Activated CD4-positive, alpha-beta T cell treated with anti-CD3 and anti-CD28 coated beads for 36 hours (primary cell): Measurements from ENCODE around the gene CFAP100. TPM values are rescaled to one million over a fixed set of nuclear protein-coding genes. Genes with fewer than 3 reads are reported as not detected.

Source experiments
- ATAC-seq: fragments of 200-7000 bp; cut with Tn5 transposase; one replicate; pipeline ENCODE4 v1.10.0; 2021; ENCODE audit warnings: mild to moderate bottlenecking, moderate library complexity
- CTCF ChIA-PET: fragments of 350-600 bp; sonication (Branson Sonifier 250); formaldehyde crosslinking; loops from one replicate; lab custom pipeline; 2021; ENCODE audit warnings: antibody characterized with exemption; lab: Charles Lee
- POLR2A ChIA-PET: fragments of 350-600 bp; sonication (Branson Sonifier 250); formaldehyde crosslinking; loops from one replicate; lab custom pipeline; 2021; ENCODE audit warnings: antibody characterized with exemption, inconsistent platforms; lab: Charles Lee
- DNase-seq: peaks from one replicate; pipeline ENCODE4 v3.0.0-alpha.2; 2020
- H3K27ac Mint-ChIP-seq: one replicate; pipeline ENCODE4 v1.8.0; 2021; ENCODE audit warnings: mixed read lengths
- H3K27me3 Mint-ChIP-seq: one replicate; pipeline ENCODE4 v1.8.0; 2021; ENCODE audit warnings: mixed read lengths
- H3K36me3 Mint-ChIP-seq: one replicate; pipeline ENCODE4 v1.8.0; 2021; ENCODE audit warnings: low read depth, mixed read lengths
- H3K4me1 Mint-ChIP-seq: one replicate; pipeline ENCODE4 v1.8.0; 2021; ENCODE audit warnings: mixed read lengths
- H3K4me3 Mint-ChIP-seq: one replicate; pipeline ENCODE4 v1.8.0; 2021; ENCODE audit warnings: mild to moderate bottlenecking, moderate library complexity, mixed read lengths
- H3K9me3 Mint-ChIP-seq: one replicate; pipeline ENCODE4 v1.8.0; 2021; ENCODE audit warnings: low read depth, mixed read lengths
- intact Hi-C, 2 experiments: fragments of 100-400 bp; cut with DNase I in 1 of 2; cut with micrococcal nuclease in 1 of 2; formaldehyde crosslinking; loops; one replicate each; pipeline versions ENCODE4 v1.14.2 to v1.15.1; 2022 to 2024; cut with DNase I, micrococcal nuclease
- total RNA-seq, 2 experiments: library from RNA; stranded (reverse); gene quantifications; one replicate each; pipeline ENCODE4 v1.2.3, GENCODE V29; 2021

Gene CFAP100
- total RNA-seq, 2 experiments from 2014 or later: not detected

DNA sequence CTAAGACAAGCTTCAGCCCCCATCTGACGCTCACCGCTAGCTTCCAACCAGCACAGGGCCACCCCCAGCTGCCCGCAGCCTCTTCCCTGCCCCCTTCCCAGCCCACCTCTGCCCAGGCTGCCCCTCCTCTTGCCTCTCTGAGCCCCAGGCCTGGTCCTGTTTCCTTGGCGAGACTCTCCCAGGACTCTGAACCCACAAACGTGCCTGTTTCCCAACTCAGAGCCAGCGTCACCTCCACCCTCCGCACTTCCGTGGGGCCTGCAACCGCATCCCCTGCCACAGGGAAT lies 45.9 kb downstream of the CFAP100 start:
- ChIA-PET POLR2A (no interaction called here), CTCF (no interaction called here)
- Mint-ChIP-seq H3K27me3 (no peaks in the 10 kb centered on the region), H3K4me3 (no peak overlapping the region), H3K36me3 (peaks cover 14% of the 10 kb centered on the region), H3K9me3 (no peaks in the 10 kb centered on the region), H3K4me1 (no peaks in the 10 kb centered on the region), H3K27ac (no peak overlapping the region)
- ATAC-seq (no peak), DNase-seq (no peak)
- intact Hi-C loops: no loop called here

DNA sequence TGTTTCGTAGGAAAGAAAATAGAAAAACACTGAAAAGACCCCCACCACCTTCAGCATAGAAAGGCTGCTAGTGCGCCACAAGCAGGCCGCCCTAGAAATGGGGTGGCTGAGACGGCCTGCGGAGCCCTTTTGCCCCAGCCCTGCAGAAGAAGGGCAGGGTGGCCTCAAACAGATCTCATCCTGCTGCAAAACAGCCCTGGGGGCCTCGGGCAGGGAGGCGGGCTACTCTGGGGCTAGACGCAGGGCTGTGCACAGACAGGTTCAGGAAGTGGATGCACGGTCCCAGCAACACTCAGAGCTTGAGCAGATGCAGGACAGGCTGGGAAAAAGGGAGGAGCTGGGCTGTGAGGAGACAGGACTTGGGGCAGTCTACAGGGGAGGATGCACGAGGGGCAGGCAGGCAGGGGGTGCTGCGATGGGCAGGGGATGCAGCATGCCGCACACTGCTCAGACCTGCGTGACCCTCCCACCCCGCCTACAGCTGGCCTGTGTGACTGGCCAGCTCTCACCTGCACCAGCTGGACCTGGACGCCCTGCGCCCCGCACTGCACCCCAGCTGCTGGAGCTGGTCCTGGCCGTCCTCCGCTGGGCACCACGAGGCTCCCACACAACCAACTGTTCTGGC lies 46.7 kb downstream of the CFAP100 start:
- H3K9me3 Mint-ChIP-seq: no peaks in the 10 kb centered on the region
- no peaks in the 10 kb centered on the region for H3K4me1 Mint-ChIP-seq
- ChIA-PET CTCF (interaction anchor here (0.6 to 0.7 kb wide), 2 partner anchors 325 to 1175 kb away, joined by 3 to 4 read pairs; no protein-coding TSS in a partner anchor), POLR2A (no interaction called here)
- H3K27me3 Mint-ChIP-seq: no peaks in the 10 kb centered on the region
- DNase-seq (no peak), ATAC-seq (no peak)
- peaks cover 13% of the 10 kb centered on the region for H3K36me3 Mint-ChIP-seq
- H3K4me3 Mint-ChIP-seq: no peak overlapping the region
- intact Hi-C loops: no loop called here
- no peak overlapping the region for H3K27ac Mint-ChIP-seq

DNA sequence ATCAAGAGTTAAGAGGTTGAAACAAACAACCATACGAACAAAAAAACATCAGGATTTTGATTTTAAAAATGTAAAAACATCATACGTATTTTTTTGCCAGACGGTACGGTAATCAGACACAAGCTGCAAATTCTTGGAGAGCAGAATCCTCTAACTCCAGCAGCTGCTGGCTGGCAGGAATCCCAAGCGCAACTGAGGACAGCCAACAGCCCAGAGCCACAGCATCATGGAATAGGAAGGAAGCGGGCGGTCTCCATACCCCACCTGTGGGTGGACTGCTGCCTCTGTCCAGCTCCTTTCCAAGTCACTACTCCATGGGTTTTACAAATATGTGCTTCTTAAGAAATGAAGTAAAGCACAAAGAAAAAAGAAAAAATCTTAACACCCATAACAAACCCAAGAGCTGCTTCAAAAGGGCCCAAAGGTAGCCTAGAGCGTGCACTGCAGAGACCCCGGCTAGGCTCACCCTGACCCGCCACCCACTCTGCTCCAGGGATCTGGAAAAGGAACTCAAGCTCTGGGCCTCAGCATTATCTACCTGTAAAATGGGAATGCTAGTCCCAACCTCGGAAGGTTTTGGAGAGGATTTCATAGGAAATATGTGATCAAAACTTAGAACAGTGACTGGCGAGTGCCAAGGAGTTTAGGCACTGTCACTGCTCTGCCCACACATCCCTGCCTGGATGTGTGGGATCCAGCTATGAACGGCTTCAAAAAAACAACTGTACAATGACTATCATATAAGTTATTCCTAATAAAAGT lies 47.6 kb downstream of the CFAP100 start:
- no peak for ATAC-seq

DNA sequence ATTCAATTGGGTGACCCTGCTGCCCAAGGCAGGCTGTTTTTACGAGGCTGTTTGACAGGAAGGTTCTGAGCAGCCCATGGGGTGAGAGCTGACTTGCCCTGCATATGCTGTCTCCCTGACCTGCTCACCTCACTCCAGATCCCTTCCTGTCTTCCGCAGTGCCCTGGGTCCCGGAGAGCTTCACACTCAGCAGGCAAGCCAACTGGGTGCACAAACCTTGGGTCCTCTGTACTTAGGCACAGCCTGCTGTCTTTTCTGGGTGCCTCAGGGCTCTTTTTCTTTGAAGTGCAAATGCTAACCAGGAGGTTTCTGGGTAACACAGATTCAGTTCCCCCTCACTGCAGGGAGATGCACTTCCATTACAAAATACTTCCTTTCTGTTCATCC lies 48.1 kb downstream of the CFAP100 start:
- ChIA-PET CTCF (interaction anchor here (1.0 kb wide), 1 partner anchor 313 kb away, joined by 4 read pairs; no protein-coding TSS in a partner anchor), POLR2A (no interaction called here)
- peaks cover 2% of the 10 kb centered on the region for H3K4me1 Mint-ChIP-seq
- no peaks in the 10 kb centered on the region for H3K9me3 Mint-ChIP-seq
- H3K27me3 Mint-ChIP-seq: no peaks in the 10 kb centered on the region
- ATAC-seq: no peak
- no peak for DNase-seq
- H3K4me3 Mint-ChIP-seq: no peak overlapping the region
- H3K27ac Mint-ChIP-seq: no peak overlapping the region
- intact Hi-C loops: no loop called here
- peaks cover 3% of the 10 kb centered on the region for H3K36me3 Mint-ChIP-seq

More for the DNA sequence above, 47.6 kb downstream of the CFAP100 start:
- DNase-seq: no peak
- H3K27me3 Mint-ChIP-seq: no peaks in the 10 kb centered on the region
- no peaks in the 10 kb centered on the region for H3K9me3 Mint-ChIP-seq
- no peak overlapping the region for H3K27ac Mint-ChIP-seq
- peaks cover 2% of the 10 kb centered on the region for H3K4me1 Mint-ChIP-seq
- H3K4me3 Mint-ChIP-seq: no peak overlapping the region
- peaks cover 9% of the 10 kb centered on the region for H3K36me3 Mint-ChIP-seq
- POLR2A ChIA-PET: no interaction called here
- CTCF ChIA-PET: interaction anchor here (0.6 to 1.0 kb wide), 3 partner anchors 313 to 1174 kb away, joined by 3 to 4 read pairs (median 4); no protein-coding TSS in a partner anchor
- intact Hi-C loops: no loop called here

DNA sequence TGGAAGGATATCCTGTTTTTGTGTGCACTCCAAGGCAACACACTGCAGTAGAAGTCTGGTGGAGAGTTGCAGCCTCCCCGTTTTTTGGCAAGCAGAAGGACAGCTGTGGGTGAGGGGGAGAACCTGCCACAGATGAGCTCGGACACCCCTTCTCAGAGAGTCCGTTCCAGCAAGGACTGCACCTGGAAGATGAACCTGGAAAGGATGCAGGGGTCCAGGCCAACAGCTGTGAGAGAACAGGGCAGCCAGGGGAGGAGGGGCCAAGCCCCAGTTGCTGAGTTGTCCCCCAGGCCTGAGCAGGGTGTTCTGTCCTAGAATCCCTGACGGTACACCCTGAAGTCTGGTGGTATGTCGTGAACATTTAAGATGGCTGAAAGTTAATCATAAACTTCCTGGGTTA lies 50.8 kb downstream of the CFAP100 start:
- no peak overlapping the region for H3K4me3 Mint-ChIP-seq
- no peak for ATAC-seq
- peaks cover 2% of the 10 kb centered on the region for H3K36me3 Mint-ChIP-seq
- ChIA-PET CTCF (no interaction called here), POLR2A (no interaction called here)
- H3K4me1 Mint-ChIP-seq: peaks cover 2% of the 10 kb centered on the region
- H3K9me3 Mint-ChIP-seq: no peaks in the 10 kb centered on the region
- no peak for DNase-seq
- H3K27me3 Mint-ChIP-seq: no peaks in the 10 kb centered on the region
- intact Hi-C loops: no loop called here
- no peak overlapping the region for H3K27ac Mint-ChIP-seq

DNA sequence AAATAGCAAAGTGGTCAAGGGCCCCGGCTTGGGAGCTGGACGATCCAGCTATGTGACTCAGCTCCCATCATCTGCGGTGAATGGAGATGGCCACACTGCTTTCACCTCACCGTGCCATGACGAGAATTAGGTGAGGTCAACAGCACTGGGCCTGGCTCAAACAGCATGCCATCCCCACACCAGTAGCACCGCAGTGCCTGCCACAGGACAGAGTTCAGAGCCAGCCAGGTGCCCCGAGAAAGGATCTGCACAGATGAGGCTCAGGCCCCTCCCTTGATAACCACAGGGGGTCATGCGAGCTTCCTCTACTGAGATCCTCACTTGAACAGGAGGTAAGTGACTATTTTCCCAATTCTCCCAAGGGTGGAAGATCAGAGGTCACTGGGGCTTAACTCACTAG lies 51.6 kb downstream of the CFAP100 start:
- DNase-seq: no peak
- intact Hi-C loops: no loop called here

DNA sequence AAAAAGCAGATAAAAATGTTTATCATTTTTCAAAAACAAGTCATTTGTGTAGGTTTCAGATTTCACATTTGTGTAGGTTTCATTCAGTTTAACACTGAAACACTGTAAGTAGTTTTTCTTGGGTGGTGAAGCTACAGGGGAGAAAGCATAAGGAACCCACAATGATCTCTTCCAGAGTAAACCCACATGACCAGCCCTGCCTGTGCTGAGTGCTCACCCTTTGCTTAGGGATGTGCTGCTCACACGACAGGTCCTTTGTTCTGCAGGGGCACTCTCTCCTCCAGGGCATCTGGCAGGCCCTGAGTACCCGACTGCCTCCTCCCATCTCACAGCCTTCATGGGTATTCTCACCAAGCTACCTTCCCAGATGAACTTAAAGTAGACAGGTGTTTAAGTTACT lies 52.1 kb downstream of the CFAP100 start:
- intact Hi-C loops: no loop called here
- ChIA-PET CTCF (interaction anchor here (0.6 to 1.3 kb wide), 2 partner anchors 10 to 16 kb away, joined by 4 to 5 read pairs; no protein-coding TSS in a partner anchor), POLR2A (no interaction called here)
- Mint-ChIP-seq H3K4me3 (no peak overlapping the region), H3K36me3 (peaks cover 6% of the 10 kb centered on the region), H3K27ac (no peak overlapping the region), H3K9me3 (no peaks in the 10 kb centered on the region), H3K4me1 (peaks cover 2% of the 10 kb centered on the region), H3K27me3 (no peaks in the 10 kb centered on the region)
- no peak for ATAC-seq
- no peak for DNase-seq

More for the DNA sequence above, 51.6 kb downstream of the CFAP100 start:
- ATAC-seq: no peak
- no peaks in the 10 kb centered on the region for H3K9me3 Mint-ChIP-seq
- H3K4me3 Mint-ChIP-seq: no peak overlapping the region
- peaks cover 2% of the 10 kb centered on the region for H3K4me1 Mint-ChIP-seq
- H3K27ac Mint-ChIP-seq: no peak overlapping the region
- H3K36me3 Mint-ChIP-seq: peaks cover 2% of the 10 kb centered on the region
- CTCF ChIA-PET: interaction anchor here (0.6 to 1.3 kb wide), 2 partner anchors 10 to 15 kb away, joined by 4 to 5 read pairs; no protein-coding TSS in a partner anchor
- POLR2A ChIA-PET: no interaction called here
- no peaks in the 10 kb centered on the region for H3K27me3 Mint-ChIP-seq

DNA sequence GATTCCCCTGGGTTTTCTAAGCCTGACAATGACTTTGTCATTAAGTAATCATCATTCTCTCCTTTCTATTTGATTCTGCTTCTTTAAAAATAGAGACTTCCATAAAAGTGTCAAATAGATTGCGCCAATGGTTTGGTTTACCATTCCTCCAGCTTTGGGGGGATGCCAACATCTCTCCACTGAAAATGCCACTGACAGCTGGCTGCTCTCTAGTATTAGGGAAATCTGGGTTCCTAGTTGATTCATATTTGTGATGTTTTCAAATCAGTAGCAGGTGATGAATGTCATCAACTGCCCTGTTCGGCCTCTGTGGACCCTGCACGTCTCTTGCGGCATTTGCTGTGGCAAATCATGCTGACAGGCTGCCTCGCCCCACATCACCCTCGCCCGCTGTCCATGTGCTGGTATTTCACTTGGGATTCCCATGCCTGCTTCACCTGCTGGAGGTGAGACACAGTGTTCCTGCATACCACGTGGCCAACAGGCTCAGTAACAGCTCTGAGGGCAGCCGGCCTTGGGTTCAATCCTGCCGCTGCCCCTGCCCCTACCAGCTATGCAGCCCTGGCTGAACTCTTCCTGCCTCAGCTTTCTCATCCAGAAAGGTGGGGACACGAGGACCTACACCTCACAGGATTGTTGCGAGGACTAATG lies 52.9 kb downstream of the CFAP100 start:
- Mint-ChIP-seq H3K9me3 (no peaks in the 10 kb centered on the region), H3K4me3 (no peak overlapping the region), H3K4me1 (peaks cover 2% of the 10 kb centered on the region), H3K27ac (no peak overlapping the region), H3K36me3 (peaks cover 6% of the 10 kb centered on the region), H3K27me3 (no peaks in the 10 kb centered on the region)
- ChIA-PET CTCF (interaction anchor here (1.3 kb wide), 1 partner anchor 9 kb away, joined by 4 read pairs; no protein-coding TSS in a partner anchor), POLR2A (no interaction called here)
- intact Hi-C loops: no loop called here
- DNase-seq (no peak), ATAC-seq (no peak)

DNA sequence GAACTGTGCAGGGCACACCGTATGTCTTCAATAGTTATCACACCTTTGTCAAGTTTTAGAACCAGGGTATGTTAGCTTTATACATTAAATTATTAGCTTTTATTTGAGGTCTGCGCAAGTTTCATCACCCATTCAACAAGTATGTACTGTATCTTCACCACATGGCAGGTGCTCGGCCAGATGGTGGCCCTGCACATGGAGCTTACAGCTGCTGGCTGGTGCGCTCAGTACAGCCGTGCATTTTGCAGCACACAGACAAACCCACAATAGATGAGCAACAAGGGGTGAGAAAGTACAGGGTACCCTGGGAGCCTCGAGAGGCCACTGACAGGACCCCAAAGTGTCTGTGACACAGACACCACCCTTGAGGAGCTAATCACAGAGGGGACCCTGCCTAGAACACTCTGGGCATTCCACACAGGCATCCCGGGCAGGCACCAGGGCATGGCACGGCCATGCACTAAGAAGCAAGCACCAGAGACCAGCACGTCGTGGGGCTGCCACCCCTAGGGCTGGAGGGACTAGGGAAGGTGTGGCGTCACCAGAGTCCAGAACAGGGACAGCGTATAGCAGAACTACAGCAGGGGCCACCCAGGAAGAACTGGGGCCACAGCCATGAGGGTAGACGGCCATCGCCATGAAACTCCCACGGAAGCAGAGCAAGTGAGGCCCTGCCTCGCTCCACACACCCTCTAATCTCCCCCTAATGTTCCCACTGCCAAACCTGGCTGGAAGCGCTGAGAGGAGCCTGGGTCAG lies 53.6 kb downstream of the CFAP100 start:
- Mint-ChIP-seq H3K4me1 (peaks cover 2% of the 10 kb centered on the region), H3K4me3 (no peak overlapping the region), H3K27me3 (no peaks in the 10 kb centered on the region), H3K9me3 (no peaks in the 10 kb centered on the region), H3K36me3 (peaks cover 6% of the 10 kb centered on the region), H3K27ac (no peak overlapping the region)
- ChIA-PET CTCF (no interaction called here), POLR2A (interaction anchor here (0.7 kb wide), 1 partner anchor 608 kb away, joined by 3 read pairs; no protein-coding TSS in a partner anchor)
- intact Hi-C loops: no loop called here
- DNase-seq: no peak
- no peak for ATAC-seq

DNA sequence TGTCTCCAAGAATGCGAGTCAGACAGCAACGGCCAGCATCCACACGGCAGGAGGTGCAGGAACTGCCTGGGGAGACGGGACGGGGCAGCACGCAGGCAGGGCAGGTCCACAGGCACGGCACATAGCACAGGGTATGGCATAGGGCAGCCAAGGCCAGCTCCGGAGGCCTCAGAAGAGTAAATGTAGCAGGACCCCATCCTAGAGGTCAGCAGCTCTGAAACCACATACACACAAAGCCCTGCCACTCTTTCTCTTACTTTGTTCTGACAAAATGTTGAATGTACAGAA lies 54.1 kb downstream of the CFAP100 start:
- ATAC-seq: no peak
- no peaks in the 10 kb centered on the region for H3K9me3 Mint-ChIP-seq
- intact Hi-C loops: no loop called here
- ChIA-PET POLR2A (interaction anchor here (0.7 kb wide), 1 partner anchor 608 kb away, joined by 3 read pairs; no protein-coding TSS in a partner anchor), CTCF (no interaction called here)
- H3K4me1 Mint-ChIP-seq: peaks cover 2% of the 10 kb centered on the region
- no peak for DNase-seq
- peaks cover 6% of the 10 kb centered on the region for H3K36me3 Mint-ChIP-seq
- H3K4me3 Mint-ChIP-seq: no peak overlapping the region
- no peak overlapping the region for H3K27ac Mint-ChIP-seq
- no peaks in the 10 kb centered on the region for H3K27me3 Mint-ChIP-seq

DNA sequence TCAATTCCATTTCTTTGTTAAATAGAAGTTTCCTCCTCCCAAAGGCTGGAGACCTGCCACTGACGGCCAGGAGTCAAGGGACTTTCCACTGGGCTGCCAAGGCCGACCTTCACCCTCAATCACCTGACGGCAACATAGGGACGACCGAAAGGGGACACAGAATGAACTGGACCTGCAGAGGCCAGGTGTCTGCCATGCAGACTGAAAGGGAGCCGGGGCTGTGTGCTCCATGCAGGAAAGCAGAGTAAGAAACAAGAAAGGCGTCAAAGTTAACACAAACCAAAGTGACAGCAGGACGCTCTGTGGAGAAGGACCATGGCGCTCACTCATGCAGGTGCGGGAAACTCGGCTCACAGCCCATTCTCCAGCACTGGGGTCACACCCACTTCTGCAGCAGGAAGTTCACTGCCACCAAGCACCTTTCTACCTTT lies 54.9 kb downstream of the CFAP100 start:
- ChIA-PET CTCF (no interaction called here), POLR2A (no interaction called here)
- H3K36me3 Mint-ChIP-seq: peaks cover 10% of the 10 kb centered on the region
- intact Hi-C loops: no loop called here
- H3K4me3 Mint-ChIP-seq: no peak overlapping the region
- H3K27me3 Mint-ChIP-seq: no peaks in the 10 kb centered on the region
- ATAC-seq: no peak
- peaks cover 2% of the 10 kb centered on the region for H3K4me1 Mint-ChIP-seq
- DNase-seq: no peak
- no peak overlapping the region for H3K27ac Mint-ChIP-seq
- H3K9me3 Mint-ChIP-seq: no peaks in the 10 kb centered on the region
